Hepatocyte (in vitro differentiated cells): ENCODE measurements around the gene SRCIN1. TPM values are rescaled to one million over a fixed set of nuclear protein-coding genes. Genes with fewer than 3 reads are reported as not detected.

ENCODE experiments used
- DNase-seq: peaks from one replicate; pipeline ENCODE4 v3.0.0-alpha.2; 2016; ENCODE audit warnings: low spot score
- H2AFZ ChIP-seq: fragments of 200-600 bp; sonication (generic); 2 replicates; pipeline ENCODE4 v1.6.0; 2016; ENCODE audit warnings: antibody characterized with exemption, mild to moderate bottlenecking
- H3K27ac ChIP-seq: fragments of 200-600 bp; sonication (generic); 2 replicates; pipeline ENCODE4 v1.5.1; 2016; ENCODE audit warnings: mild to moderate bottlenecking
- H3K27me3 ChIP-seq: fragments of 200-600 bp; sonication (generic); 2 replicates; pipeline ENCODE4 v1.6.1; 2016
- H3K36me3 ChIP-seq: fragments of 200-600 bp; sonication (generic); replicated peaks from 2 replicates; pipeline ENCODE4 v1.5.1; 2016; ENCODE audit warnings: low read depth; ENCODE audit not compliant: insufficient read depth
- H3K4me1 ChIP-seq: fragments of 200-600 bp; sonication (generic); 2 replicates; pipeline ENCODE4 v1.5.1; 2016; ENCODE audit warnings: mild to moderate bottlenecking, moderate library complexity; ENCODE audit not compliant: insufficient read depth
- H3K4me2 ChIP-seq: fragments of 200-600 bp; sonication (generic); 2 replicates; pipeline ENCODE4 v1.6.0; 2016
- H3K4me3 ChIP-seq: fragments of 200-600 bp; sonication (generic); 2 replicates; pipeline ENCODE4 v1.5.1; 2016; ENCODE audit warnings: mild to moderate bottlenecking
- H3K79me2 ChIP-seq: fragments of 200-600 bp; sonication (generic); 2 replicates; pipeline ENCODE4 v1.6.0; 2017; ENCODE audit warnings: mild to moderate bottlenecking
- H3K9me2 ChIP-seq: fragments of 200-600 bp; sonication (generic); replicated peaks from 2 replicates; pipeline ENCODE4 v1.6.0; 2017; ENCODE audit warnings: mild to moderate bottlenecking; ENCODE audit not compliant: insufficient read depth
- H3K9me3 ChIP-seq: fragments of 200-600 bp; sonication (generic); 2 replicates; pipeline ENCODE4 v1.5.1; 2016; ENCODE audit warnings: low read depth, mild to moderate bottlenecking
- H4K20me1 ChIP-seq: fragments of 200-600 bp; sonication (generic); 2 replicates; pipeline ENCODE4 v1.6.0; 2016; ENCODE audit warnings: mild to moderate bottlenecking; ENCODE audit not compliant: insufficient read depth, poor library complexity, severe bottlenecking
- EZH2 ChIP-seq: fragments of 200-600 bp; sonication (generic); IDR thresholded peaks from 2 replicates; pipeline ENCODE4 v1.6.1; 2016; ENCODE audit warnings: antibody characterized with exemption, mild to moderate bottlenecking, borderline replicate concordance
- EZH2phosphoT487 ChIP-seq: fragments of 200-600 bp; sonication (generic); IDR thresholded peaks from one replicate; pipeline ENCODE4 v1.6.1; 2018; ENCODE audit warnings: antibody characterized with exemption, mild to moderate bottlenecking, low read depth, moderate library complexity; ENCODE audit not compliant: unreplicated experiment, severe bottlenecking
- WGBS: methylation state at CpG from one replicate; pipeline ENCODE4 v1.1.6; 2016; ENCODE audit warnings: low lambda C conversion rate; ENCODE audit errors: missing lambda C conversion rate; 5-methylcytosine and 5-hydroxymethylcytosine counted together
- polyA plus RNA-seq: library from polyadenylated mRNA; unstranded; fragments of >200 nt; fragmentation: Nextera tagmentation; extraction: Ambion mirVana; gene quantifications from 2 replicates; pipeline ENCODE4 v1.2.1, GENCODE V29; 2016
- total RNA-seq: library from RNA; depleted of rRNA; stranded (reverse); fragments of >200 nt; gene quantifications from 2 replicates; pipeline ENCODE4 v1.2.3, GENCODE V29; 2014
- TF ChIP-seq, protein P1 (sequence below): fragments of 200-600 bp; sonication (generic); IDR thresholded peaks from 2 replicates; pipeline ENCODE4 v1.5.1; 2016; ENCODE audit warnings: antibody characterized with exemption, mild to moderate bottlenecking; ENCODE audit not compliant: poor library complexity

SRCIN1 gene
- total and polyA plus RNA-seq, 2 experiments from 2014 or later: 0.82 to 0.90 TPM

DNA sequence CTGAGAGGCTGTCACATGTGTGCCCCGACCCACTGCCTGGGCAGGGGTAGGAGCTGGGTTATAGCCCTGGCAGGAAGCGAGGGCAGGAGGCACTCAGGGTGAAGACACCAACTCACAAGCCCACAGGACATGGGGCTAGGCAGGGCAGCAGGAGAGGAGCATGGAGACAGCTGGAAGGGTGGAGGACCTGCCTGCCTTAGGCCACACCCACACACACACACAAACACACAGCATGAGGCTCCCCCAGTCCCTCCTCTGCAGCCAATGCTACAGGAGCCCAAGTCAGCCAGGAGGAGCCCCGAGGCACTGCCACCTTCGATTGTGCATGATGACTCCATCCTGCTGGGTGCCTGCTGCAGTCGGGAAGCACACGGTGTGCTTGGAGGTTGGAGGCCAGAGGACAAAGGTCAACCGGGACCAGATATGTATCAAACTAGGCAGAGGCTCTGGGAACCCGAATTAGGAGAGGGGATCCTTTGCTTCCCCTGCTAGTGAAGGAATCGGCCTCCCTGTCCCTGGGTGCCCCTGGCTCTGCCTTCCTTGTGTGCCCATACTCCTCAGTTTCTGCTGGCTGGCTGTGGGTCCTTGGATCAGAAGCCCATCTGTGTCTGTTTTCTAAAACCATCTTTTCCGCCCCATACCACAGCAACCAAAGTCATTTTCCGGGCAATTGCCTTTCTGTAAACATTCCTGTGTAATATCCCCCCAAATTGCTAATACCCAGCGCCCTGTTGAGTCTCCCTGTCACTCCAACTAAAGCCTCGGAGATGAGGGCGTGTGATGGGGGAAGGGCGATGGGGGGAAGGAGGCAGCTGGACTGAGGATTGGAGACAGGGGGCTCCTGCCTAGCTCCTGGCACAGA, 20.5 kb downstream of the SRCIN1 start:
- peaks cover 3% of the 10 kb centered on the region for H3K27me3 ChIP-seq
- DNase-seq: peak; percentile 31
- H3K4me1 ChIP-seq: peaks cover 10% of the 10 kb centered on the region
- no peak overlapping the region for H3K4me3 ChIP-seq
- H3K36me3 ChIP-seq: no peaks in the 10 kb centered on the region
- no peaks in the 10 kb centered on the region for H3K9me2 ChIP-seq
- no peak overlapping the region for H3K27ac ChIP-seq
- TF ChIP-seq, protein P1, sequence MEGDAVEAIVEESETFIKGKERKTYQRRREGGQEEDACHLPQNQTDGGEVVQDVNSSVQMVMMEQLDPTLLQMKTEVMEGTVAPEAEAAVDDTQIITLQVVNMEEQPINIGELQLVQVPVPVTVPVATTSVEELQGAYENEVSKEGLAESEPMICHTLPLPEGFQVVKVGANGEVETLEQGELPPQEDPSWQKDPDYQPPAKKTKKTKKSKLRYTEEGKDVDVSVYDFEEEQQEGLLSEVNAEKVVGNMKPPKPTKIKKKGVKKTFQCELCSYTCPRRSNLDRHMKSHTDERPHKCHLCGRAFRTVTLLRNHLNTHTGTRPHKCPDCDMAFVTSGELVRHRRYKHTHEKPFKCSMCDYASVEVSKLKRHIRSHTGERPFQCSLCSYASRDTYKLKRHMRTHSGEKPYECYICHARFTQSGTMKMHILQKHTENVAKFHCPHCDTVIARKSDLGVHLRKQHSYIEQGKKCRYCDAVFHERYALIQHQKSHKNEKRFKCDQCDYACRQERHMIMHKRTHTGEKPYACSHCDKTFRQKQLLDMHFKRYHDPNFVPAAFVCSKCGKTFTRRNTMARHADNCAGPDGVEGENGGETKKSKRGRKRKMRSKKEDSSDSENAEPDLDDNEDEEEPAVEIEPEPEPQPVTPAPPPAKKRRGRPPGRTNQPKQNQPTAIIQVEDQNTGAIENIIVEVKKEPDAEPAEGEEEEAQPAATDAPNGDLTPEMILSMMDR: no peak
- no peak for TF ChIP-seq EZH2phosphoT487
- TF ChIP-seq EZH2: no peak
- no peaks in the 10 kb centered on the region for H4K20me1 ChIP-seq
- no peak overlapping the region for H3K4me2 ChIP-seq
- no peaks in the 10 kb centered on the region for H3K9me3 ChIP-seq
- 47% methylated on average over 15 of the region's 15 CpGs for WGBS
- no peaks in the 10 kb centered on the region for H3K79me2 ChIP-seq
- no peak overlapping the region for H2AFZ ChIP-seq

DNA sequence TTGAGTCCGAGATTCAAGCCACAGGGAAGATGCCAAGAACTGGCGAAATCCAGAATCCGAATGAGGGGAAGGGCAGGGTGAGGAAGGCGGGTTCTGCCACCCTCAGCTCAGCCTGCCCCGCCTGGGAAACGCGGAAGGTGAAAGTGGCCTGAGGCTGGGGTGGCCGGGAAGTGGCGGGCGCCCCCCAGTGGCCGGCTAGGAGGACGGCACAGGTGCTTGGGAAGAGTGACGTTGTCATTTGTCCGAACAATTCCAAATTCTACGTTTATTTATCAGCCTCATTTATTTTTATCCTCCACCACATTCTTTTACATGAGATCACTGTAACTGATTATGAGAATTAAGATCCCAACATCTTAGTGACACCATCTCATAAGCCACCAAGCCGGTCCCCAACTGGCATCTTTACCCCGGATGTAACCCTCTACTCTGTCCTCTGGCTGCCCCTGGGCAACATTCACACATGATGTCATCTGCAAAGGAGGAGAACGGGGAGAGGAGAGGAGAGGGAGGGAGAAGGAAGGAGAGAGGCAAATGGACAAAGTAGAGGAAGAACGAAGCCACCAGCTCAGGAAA, 21.3 kb downstream of the SRCIN1 start:
- peaks cover 10% of the 10 kb centered on the region for H3K27me3 ChIP-seq
- 14% methylated on average over 19 of the region's 19 CpGs for WGBS
- H3K27ac ChIP-seq: no peak overlapping the region
- no peaks in the 10 kb centered on the region for H3K9me2 ChIP-seq
- no peak overlapping the region for H2AFZ ChIP-seq
- DNase-seq: peak; percentile 79
- H3K4me1 ChIP-seq: peaks cover 10% of the 10 kb centered on the region
- no peak overlapping the region for H3K4me2 ChIP-seq
- no peaks in the 10 kb centered on the region for H4K20me1 ChIP-seq
- H3K9me3 ChIP-seq: no peaks in the 10 kb centered on the region
- H3K36me3 ChIP-seq: no peaks in the 10 kb centered on the region
- TF ChIP-seq, protein P1: peak; percentile 88
- no peak for TF ChIP-seq EZH2phosphoT487
- H3K79me2 ChIP-seq: no peaks in the 10 kb centered on the region
- no peak overlapping the region for H3K4me3 ChIP-seq

DNA sequence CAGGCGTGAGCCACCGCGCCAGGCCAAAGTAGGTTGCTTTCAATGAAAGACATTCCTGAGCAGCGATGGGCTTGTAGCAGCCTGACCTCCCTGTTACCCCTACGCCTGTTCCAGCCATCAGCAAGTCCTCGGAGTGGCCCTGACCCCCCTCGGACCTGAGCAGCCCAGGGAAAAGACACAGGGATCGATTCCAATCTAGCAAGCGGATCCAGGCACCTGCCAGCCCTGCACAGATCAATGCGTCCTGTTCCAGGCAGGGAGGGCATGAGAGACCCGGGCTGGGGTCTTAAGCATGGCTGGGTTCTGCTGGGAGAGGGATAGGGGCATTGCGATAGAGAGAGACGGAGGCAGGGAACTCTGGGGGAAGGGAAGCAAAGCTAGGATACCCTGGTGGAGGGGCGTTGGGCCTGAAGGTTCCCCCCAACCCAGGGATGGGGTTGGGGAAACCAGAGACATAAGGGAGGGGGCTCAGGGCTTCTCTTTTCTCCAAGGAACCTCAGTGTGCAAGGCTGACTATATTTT, 21.9 kb downstream of the SRCIN1 start:
- 92% methylated on average over 10 of the region's 14 CpGs for WGBS
- Histone ChIP-seq H3K9me3 (no peaks in the 10 kb centered on the region), H3K4me2 (no peak overlapping the region), H3K79me2 (no peaks in the 10 kb centered on the region), H2AFZ (no peak overlapping the region), H3K36me3 (no peaks in the 10 kb centered on the region), H3K4me3 (no peak overlapping the region), H3K9me2 (no peaks in the 10 kb centered on the region), H3K27me3 (peaks cover 15% of the 10 kb centered on the region), H3K27ac (no peak overlapping the region), H3K4me1 (peaks cover 11% of the 10 kb centered on the region), H4K20me1 (no peaks in the 10 kb centered on the region)
- no peak for DNase-seq
- TF ChIP-seq EZH2: no peak
- TF ChIP-seq, protein P1: no peak
- TF ChIP-seq EZH2phosphoT487: no peak
